Keratinocyte (primary cell): ENCODE measurements around the gene SLC10A4. TPM values are rescaled to one million over a fixed set of nuclear protein-coding genes. Genes with fewer than 3 reads are reported as not detected.

Experiments used
- DNase-seq: peaks from one replicate; pipeline ENCODE4 v3.0.0-alpha.2; 2011; ENCODE audit warnings: low read depth, missing footprints, low spot score
- FAIRE-seq: peaks from 2 replicates; lab custom pipeline; 2011; peaks lifted over from hg19 to GRCh38; lab: Jason Lieb, UNC
- H2AFZ ChIP-seq: 2 replicates; pipeline ENCODE4 v1.6.0; 2012; ENCODE audit warnings: low read length, control low read depth, inconsistent platforms; ENCODE audit not compliant: control insufficient read depth
- H3K27ac ChIP-seq: 2 replicates; pipeline ENCODE4 v1.5.1; 2011; ENCODE audit warnings: low read length; ENCODE audit not compliant: control insufficient read depth, insufficient read depth
- H3K27me3 ChIP-seq: 3 replicates; pipeline ENCODE4 v1.6.0; 2011; ENCODE audit warnings: low read length; ENCODE audit not compliant: control insufficient read depth, insufficient read depth; ENCODE audit errors: extremely low read depth
- H3K36me3 ChIP-seq, 2 experiments: 2 replicates in 1 of 2; 3 replicates in 1 of 2; pipeline ENCODE4 v1.5.1; 2011; ENCODE audit warnings: low read length in 2 of 2, mild to moderate bottlenecking in 1 of 2; ENCODE audit not compliant: control insufficient read depth in 2 of 2, insufficient read depth in 2 of 2; ENCODE audit errors: extremely low read depth in 1 of 2
- H3K4me1 ChIP-seq: 3 replicates; pipeline ENCODE4 v1.5.1; 2011; ENCODE audit warnings: low read length; ENCODE audit not compliant: control insufficient read depth, insufficient read depth; ENCODE audit errors: extremely low read depth
- H3K4me2 ChIP-seq: 3 replicates; pipeline ENCODE4 v1.6.0; 2011; ENCODE audit warnings: low read depth, low read length; ENCODE audit not compliant: control insufficient read depth, insufficient read depth; ENCODE audit errors: extremely low read depth
- H3K4me3 ChIP-seq, 3 experiments: fragments of 200-600 bp in 1 of 3; sonication (generic) in 1 of 3; 2 replicates in 2 of 3; 3 replicates in 1 of 3; pipeline ENCODE4 v1.5.1; 2011 to 2016; ENCODE audit warnings: low read length in 3 of 3, mild to moderate bottlenecking in 3 of 3, control low read depth in 2 of 3, inconsistent platforms in 1 of 3, low read depth in 1 of 3, mixed read lengths in 1 of 3, mixed run types in 1 of 3, moderate library complexity in 1 of 3; ENCODE audit not compliant: control insufficient read depth in 2 of 3, insufficient read depth in 2 of 3; ENCODE audit errors: extremely low read depth in 1 of 3
- H3K79me2 ChIP-seq: 2 replicates; pipeline ENCODE4 v1.6.0; 2012; ENCODE audit warnings: low read length; ENCODE audit not compliant: control insufficient read depth, insufficient read depth
- H3K9ac ChIP-seq: 3 replicates; pipeline ENCODE4 v1.6.0; 2011; ENCODE audit warnings: low read length; ENCODE audit not compliant: control insufficient read depth, insufficient read depth; ENCODE audit errors: extremely low read depth
- H3K9me1 ChIP-seq: 3 replicates; pipeline ENCODE4 v1.6.0; 2011; ENCODE audit warnings: low read length; ENCODE audit not compliant: control insufficient read depth, insufficient read depth; ENCODE audit errors: extremely low read depth
- H3K9me3 ChIP-seq: 2 replicates; pipeline ENCODE4 v1.5.1; 2012; ENCODE audit warnings: low read depth, low read length; ENCODE audit not compliant: control insufficient read depth
- H4K20me1 ChIP-seq: 3 replicates; pipeline ENCODE4 v1.6.0; 2011; ENCODE audit warnings: low read length; ENCODE audit not compliant: control insufficient read depth, insufficient read depth; ENCODE audit errors: extremely low read depth
- EZH2 ChIP-seq: IDR thresholded peaks from one replicate; pipeline ENCODE4 v1.6.1; 2012; ENCODE audit warnings: inconsistent platforms, mild to moderate bottlenecking, low read length, moderate library complexity
- dilution Hi-C: fragments of 300-500 bp; cut with MboI; formaldehyde crosslinking; loops from one replicate; pipeline ENCODE4 v1.7.0; 2020; ENCODE audit warnings: low sequenced_read_pairs; ENCODE audit not compliant: extremely low pct_ligation_motif_present
- polyA plus RNA-seq, 5 experiments: library from polyadenylated mRNA; depleted of rRNA in 3 of 5; stranded (reverse) in 3 of 5; stranded (forward) in 1 of 5; unstranded in 1 of 5; fragments of >200 nt; gene quantifications; 1 replicate in 1 of 5; 2 replicates in 3 of 5; 3 replicates in 1 of 5; pipeline versions ENCODE4 v1.2.1 to v1.2.3, GENCODE V29; 2011 to 2012; ENCODE audit warnings: missing spikeins in 2 of 5, low read depth in 1 of 5, low replicate concordance in 1 of 5
- TF ChIP-seq, protein P1 (sequence below), 3 experiments: IDR thresholded peaks in 1 of 3; conservative IDR thresholded peaks in 1 of 3; optimal IDR thresholded peaks in 1 of 3; 2 replicates in 2 of 3; 3 replicates in 1 of 3; pipeline versions ENCODE3 to v1.5.1; 2011; ENCODE audit warnings: low read length in 3 of 3, mild to moderate bottlenecking in 3 of 3, moderate library complexity in 2 of 3, control low read depth in 1 of 3, inconsistent platforms in 1 of 3; ENCODE audit not compliant: insufficient read depth in 2 of 3; ENCODE audit errors: extremely low read depth in 1 of 3

SLC10A4 gene
- polyA plus RNA-seq, 1 donor (not counting 4 experiments of a cell fraction or from before 2014, with no cell fraction given) = 0.07 TPM

DNA sequence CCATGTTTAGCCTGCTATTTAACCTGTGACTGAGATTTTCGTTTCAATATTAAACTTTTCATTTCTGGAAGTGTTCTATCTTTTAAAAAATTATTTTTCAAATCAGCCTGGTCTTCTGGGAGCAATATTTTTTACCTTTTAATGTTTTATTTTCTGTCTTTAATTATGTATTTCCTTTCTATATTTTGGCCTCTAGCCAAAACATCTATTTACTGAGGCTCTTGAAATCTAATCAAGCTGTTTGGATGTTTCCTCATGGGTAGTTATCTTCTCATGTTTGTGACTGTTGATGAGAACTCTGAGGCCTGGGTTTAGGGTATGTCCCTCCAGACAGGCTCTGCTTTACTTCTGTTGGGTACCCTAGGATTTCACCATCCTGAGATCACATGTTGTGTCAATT lies 10.3 kb upstream of the SLC10A4 start:
- no peak overlapping the region for H3K27ac ChIP-seq
- no peak overlapping the region for H2AFZ ChIP-seq
- H3K9me1 ChIP-seq = no peaks in the 10 kb centered on the region
- FAIRE-seq (no peak), DNase-seq (no peak)
- no peaks in the 10 kb centered on the region for H3K36me3 ChIP-seq
- no peaks in the 10 kb centered on the region for H3K9me3 ChIP-seq
- no peaks in the 10 kb centered on the region for H3K4me1 ChIP-seq
- no peaks in the 10 kb centered on the region for H4K20me1 ChIP-seq
- no peaks in the 10 kb centered on the region for H3K79me2 ChIP-seq
- H3K27me3 ChIP-seq = no peaks in the 10 kb centered on the region
- no peak overlapping the region for H3K4me2 ChIP-seq
- no peak overlapping the region for H3K4me3 ChIP-seq
- dilution Hi-C loops = no loop called here
- no peak overlapping the region for H3K9ac ChIP-seq
- TF ChIP-seq, protein P1, sequence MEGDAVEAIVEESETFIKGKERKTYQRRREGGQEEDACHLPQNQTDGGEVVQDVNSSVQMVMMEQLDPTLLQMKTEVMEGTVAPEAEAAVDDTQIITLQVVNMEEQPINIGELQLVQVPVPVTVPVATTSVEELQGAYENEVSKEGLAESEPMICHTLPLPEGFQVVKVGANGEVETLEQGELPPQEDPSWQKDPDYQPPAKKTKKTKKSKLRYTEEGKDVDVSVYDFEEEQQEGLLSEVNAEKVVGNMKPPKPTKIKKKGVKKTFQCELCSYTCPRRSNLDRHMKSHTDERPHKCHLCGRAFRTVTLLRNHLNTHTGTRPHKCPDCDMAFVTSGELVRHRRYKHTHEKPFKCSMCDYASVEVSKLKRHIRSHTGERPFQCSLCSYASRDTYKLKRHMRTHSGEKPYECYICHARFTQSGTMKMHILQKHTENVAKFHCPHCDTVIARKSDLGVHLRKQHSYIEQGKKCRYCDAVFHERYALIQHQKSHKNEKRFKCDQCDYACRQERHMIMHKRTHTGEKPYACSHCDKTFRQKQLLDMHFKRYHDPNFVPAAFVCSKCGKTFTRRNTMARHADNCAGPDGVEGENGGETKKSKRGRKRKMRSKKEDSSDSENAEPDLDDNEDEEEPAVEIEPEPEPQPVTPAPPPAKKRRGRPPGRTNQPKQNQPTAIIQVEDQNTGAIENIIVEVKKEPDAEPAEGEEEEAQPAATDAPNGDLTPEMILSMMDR (optimal IDR thresholded peaks at IDR 0.05 in 1 of 3, IDR thresholded peaks at IDR 0.05 in 1 of 3, conservative IDR thresholded peaks at IDR 0.05 in 1 of 3; ENCODE audit: extremely low read depth in 1 of 3, insufficient read depth in 2 of 3, low read length in 3 of 3) = no peak
- no peak for TF ChIP-seq EZH2

DNA sequence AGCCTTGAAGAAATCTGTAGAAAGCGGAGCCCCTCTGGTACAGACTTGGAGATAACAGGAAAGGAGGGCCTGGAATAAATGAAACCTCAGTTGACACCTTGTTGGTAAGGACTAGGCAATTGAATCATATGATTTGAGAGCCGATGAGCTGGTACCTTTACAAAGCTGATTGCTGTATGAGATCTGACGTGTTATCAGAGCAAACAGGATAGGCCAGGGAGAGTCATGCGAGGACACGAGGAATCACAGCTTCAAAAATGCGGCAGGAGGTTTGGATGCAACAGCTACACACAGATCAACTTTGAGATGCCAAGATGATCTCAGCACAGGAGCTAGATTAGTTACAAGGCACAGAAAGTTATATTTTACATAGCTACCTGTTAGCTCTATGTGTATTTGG lies 7.4 kb upstream of the SLC10A4 start:
- Histone ChIP-seq H3K4me3 (no peak overlapping the region), H3K9me1 (no peaks in the 10 kb centered on the region), H3K79me2 (no peaks in the 10 kb centered on the region), H3K9me3 (no peaks in the 10 kb centered on the region), H4K20me1 (no peaks in the 10 kb centered on the region), H2AFZ (no peak overlapping the region), H3K27ac (no peak overlapping the region), H3K4me2 (no peak overlapping the region), H3K27me3 (peaks cover 4% of the 10 kb centered on the region), H3K4me1 (no peaks in the 10 kb centered on the region), H3K9ac (no peak overlapping the region), H3K36me3 (no peaks in the 10 kb centered on the region)
- dilution Hi-C loops = no loop called here
- TF ChIP-seq EZH2 = no peak
- TF ChIP-seq, protein P1 (optimal IDR thresholded peaks at IDR 0.05 in 1 of 3, IDR thresholded peaks at IDR 0.05 in 1 of 3, conservative IDR thresholded peaks at IDR 0.05 in 1 of 3; ENCODE audit: extremely low read depth in 1 of 3, insufficient read depth in 2 of 3, low read length in 3 of 3) = no peak
- DNase-seq = no peak
- FAIRE-seq = no peak
